ENCODE results near the gene FARS2. TPM values are rescaled to one million over a fixed set of nuclear protein-coding genes. Genes with fewer than 3 reads are reported as not detected.
"Not testable (repeated sequence)": the region's sequence is repeated elsewhere in the genome, so short reads cannot be mapped to it uniquely, and the experiment has no call there.

FARS2 gene
- polyA plus RNA-seq, 1 donor (not counting 4 experiments of a cell fraction or from before 2014, with no cell fraction given): 21.3 TPM

- no peak for DNase-seq (ENCODE audit: low read depth, low spot score)
- H3K9me1 ChIP-seq (ENCODE audit: control insufficient read depth, extremely low read depth, insufficient read depth, low read length): no peaks in the 10 kb centered on the region
- no peaks in the 10 kb centered on the region for H4K20me1 ChIP-seq (ENCODE audit: control insufficient read depth, extremely low read depth, insufficient read depth, low read length)
- peaks cover 0 to 4% of the 10 kb centered on the region in 2 experiments for H3K36me3 ChIP-seq (ENCODE audit: control insufficient read depth in 2 of 2, extremely low read depth in 1 of 2, insufficient read depth in 2 of 2, low read length in 2 of 2)
- TF ChIP-seq EZH2 (IDR thresholded peaks at IDR 0.05; ENCODE audit: low read length): no peak
- no peak for TF ChIP-seq CTCF (optimal IDR thresholded peaks at IDR 0.05 in 1 of 3, IDR thresholded peaks at IDR 0.05 in 1 of 3, conservative IDR thresholded peaks at IDR 0.05 in 1 of 3; ENCODE audit: extremely low read depth in 1 of 3, insufficient read depth in 2 of 3, low read length in 3 of 3)
- no peaks in the 10 kb centered on the region for H3K4me1 ChIP-seq (ENCODE audit: control insufficient read depth, extremely low read depth, insufficient read depth, low read length)
- no peak for FAIRE-seq
- H3K27ac ChIP-seq (ENCODE audit: control insufficient read depth, insufficient read depth, low read length): no peak overlapping the region
- H3K9ac ChIP-seq (ENCODE audit: control insufficient read depth, extremely low read depth, insufficient read depth, low read length): no peak overlapping the region
- no peaks in the 10 kb centered on the region for H3K27me3 ChIP-seq (ENCODE audit: control insufficient read depth, extremely low read depth, insufficient read depth, low read length)
- no peaks in the 10 kb centered on the region for H3K79me2 ChIP-seq (ENCODE audit: control insufficient read depth, insufficient read depth, low read length)
- H2AFZ ChIP-seq (ENCODE audit: control insufficient read depth, low read length): no peak overlapping the region
- H3K4me2 ChIP-seq (ENCODE audit: control insufficient read depth, extremely low read depth, insufficient read depth, low read depth, low read length): no peak overlapping the region
- dilution Hi-C loops (cut with MboI; ENCODE audit: extremely low pct_ligation_motif_present, low sequenced_read_pairs): no loop called here
- no peak overlapping the region for H3K4me3 ChIP-seq (ENCODE audit: control insufficient read depth in 2 of 3, extremely low read depth in 1 of 3, insufficient read depth in 2 of 3, low read depth in 1 of 3, low read length in 3 of 3)
- no peaks in the 10 kb centered on the region for H3K9me3 ChIP-seq (ENCODE audit: control insufficient read depth, low read depth, low read length)
Measured at GRCh38 chr6:5656226-5656625, 394.9 kb downstream of the FARS2 start.

- FAIRE-seq; H3K4me1 ChIP-seq (ENCODE audit: control insufficient read depth, extremely low read depth, insufficient read depth, low read length); H3K9me3 ChIP-seq (ENCODE audit: control insufficient read depth, low read depth, low read length); H2AFZ ChIP-seq (ENCODE audit: control insufficient read depth, low read length); H3K36me3 ChIP-seq (ENCODE audit: control insufficient read depth in 2 of 2, extremely low read depth in 1 of 2, insufficient read depth in 2 of 2, low read length in 2 of 2); H3K9ac ChIP-seq (ENCODE audit: control insufficient read depth, extremely low read depth, insufficient read depth, low read length); DNase-seq (ENCODE audit: low read depth, low spot score); dilution Hi-C loops (cut with MboI; ENCODE audit: extremely low pct_ligation_motif_present, low sequenced_read_pairs); H3K9me1 ChIP-seq (ENCODE audit: control insufficient read depth, extremely low read depth, insufficient read depth, low read length); H3K27ac ChIP-seq (ENCODE audit: control insufficient read depth, insufficient read depth, low read length); H3K4me2 ChIP-seq (ENCODE audit: control insufficient read depth, extremely low read depth, insufficient read depth, low read depth, low read length); H3K79me2 ChIP-seq (ENCODE audit: control insufficient read depth, insufficient read depth, low read length); H3K4me3 ChIP-seq (ENCODE audit: control insufficient read depth in 2 of 3, extremely low read depth in 1 of 3, insufficient read depth in 2 of 3, low read depth in 1 of 3, low read length in 3 of 3); H4K20me1 ChIP-seq (ENCODE audit: control insufficient read depth, extremely low read depth, insufficient read depth, low read length); H3K27me3 ChIP-seq (ENCODE audit: control insufficient read depth, extremely low read depth, insufficient read depth, low read length): not testable (repeated sequence)
Measured at GRCh38 chr6:5656695-5657094, 395.4 kb downstream of the FARS2 start.

- H3K4me3 ChIP-seq (ENCODE audit: control insufficient read depth in 2 of 3, extremely low read depth in 1 of 3, insufficient read depth in 2 of 3, low read depth in 1 of 3, low read length in 3 of 3): no peak overlapping the region
- TF ChIP-seq EZH2 (IDR thresholded peaks at IDR 0.05; ENCODE audit: low read length) (no peak), CTCF (optimal IDR thresholded peaks at IDR 0.05 in 1 of 3, IDR thresholded peaks at IDR 0.05 in 1 of 3, conservative IDR thresholded peaks at IDR 0.05 in 1 of 3; ENCODE audit: extremely low read depth in 1 of 3, insufficient read depth in 2 of 3, low read length in 3 of 3) (no peak)
- dilution Hi-C loops (cut with MboI; ENCODE audit: extremely low pct_ligation_motif_present, low sequenced_read_pairs): no loop called here
- no peaks in the 10 kb centered on the region for H3K9me1 ChIP-seq (ENCODE audit: control insufficient read depth, extremely low read depth, insufficient read depth, low read length)
- H3K36me3 ChIP-seq (ENCODE audit: control insufficient read depth in 2 of 2, extremely low read depth in 1 of 2, insufficient read depth in 2 of 2, low read length in 2 of 2): peaks cover 0 to 2% of the 10 kb centered on the region in 2 experiments
- no peak overlapping the region for H2AFZ ChIP-seq (ENCODE audit: control insufficient read depth, low read length)
- no peak overlapping the region for H3K9ac ChIP-seq (ENCODE audit: control insufficient read depth, extremely low read depth, insufficient read depth, low read length)
- H3K79me2 ChIP-seq (ENCODE audit: control insufficient read depth, insufficient read depth, low read length): no peaks in the 10 kb centered on the region
- DNase-seq (ENCODE audit: low read depth, low spot score) (no peak), FAIRE-seq (no peak)
- no peaks in the 10 kb centered on the region for H4K20me1 ChIP-seq (ENCODE audit: control insufficient read depth, extremely low read depth, insufficient read depth, low read length)
- no peaks in the 10 kb centered on the region for H3K4me1 ChIP-seq (ENCODE audit: control insufficient read depth, extremely low read depth, insufficient read depth, low read length)
- no peak overlapping the region for H3K27ac ChIP-seq (ENCODE audit: control insufficient read depth, insufficient read depth, low read length)
- H3K27me3 ChIP-seq (ENCODE audit: control insufficient read depth, extremely low read depth, insufficient read depth, low read length): no peaks in the 10 kb centered on the region
- no peak overlapping the region for H3K4me2 ChIP-seq (ENCODE audit: control insufficient read depth, extremely low read depth, insufficient read depth, low read depth, low read length)
- no peaks in the 10 kb centered on the region for H3K9me3 ChIP-seq (ENCODE audit: control insufficient read depth, low read depth, low read length)
Measured at GRCh38 chr6:5657684-5658430, 396.5 kb downstream of the FARS2 start.
